Testis (tissue), 3 donors: ENCODE results near the gene DNAAF1. TPM values are rescaled to one million over a fixed set of nuclear protein-coding genes. Genes with fewer than 3 reads are reported as not detected.
"Not testable (repeated sequence)": the region's sequence is repeated elsewhere in the genome, so short reads cannot be mapped to it uniquely, and the experiment has no call there.

Experiments
- DNase-seq: peaks from one replicate; pipeline ENCODE4 v3.0.0-alpha.2; 2019
- H3K27ac ChIP-seq, 2 donors: fragments of 200-600 bp; sonication (generic); one replicate each; pipeline ENCODE4 v1.5.1; 2019
- H3K27me3 ChIP-seq: fragments of 200-600 bp; sonication (generic); one replicate; pipeline ENCODE4 v1.5.1; 2019
- H3K36me3 ChIP-seq: fragments of 200-600 bp; sonication (generic); one replicate; pipeline ENCODE4 v1.5.1; 2017; ENCODE audit warnings: low read depth; ENCODE audit errors: missing control alignments
- H3K4me1 ChIP-seq: fragments of 200-600 bp; sonication (generic); one replicate; pipeline ENCODE4 v1.5.1; 2019
- H3K4me3 ChIP-seq, 2 donors: fragments of 200-600 bp; sonication (generic); one replicate each; pipeline ENCODE4 v1.5.1; 2017 to 2019
- H3K9me3 ChIP-seq: fragments of 200-600 bp; sonication (generic); one replicate; pipeline ENCODE4 v1.5.1; 2017
- CTCF ChIP-seq, 3 experiments: fragments of 450-650 bp in 2 of 3; fragments of 200-600 bp in 1 of 3; sonication (generic) in 1 of 3; IDR thresholded peaks; one replicate each; pipeline ENCODE4 v1.5.1; 2016 to 2019; ENCODE audit warnings: antibody characterized with exemption in 3 of 3, mild to moderate bottlenecking in 2 of 3, moderate library complexity in 1 of 3
- POLR2A ChIP-seq: fragments of 450-650 bp; IDR thresholded peaks from one replicate; pipeline ENCODE4 v1.6.1; 2017; ENCODE audit warnings: antibody characterized with exemption, mild to moderate bottlenecking, moderate library complexity
- WGBS, 2 donors: methylation state at CpG; one replicate each; pipeline ENCODE4 v1.1.5; 2018; 5-methylcytosine and 5-hydroxymethylcytosine counted together
- intact Hi-C: fragments of 100-400 bp; cut with DNase I; formaldehyde crosslinking; loops from one replicate; pipeline ENCODE4 v1.15.1; 2023; ENCODE audit warnings: low total_unique reads
- polyA plus RNA-seq: library from polyadenylated mRNA; stranded (reverse); fragments of 350-450 nt; fragmentation: Illumina TruSeq; extraction: RNeasy Lipid Tissue Mini Kit (QIAGEN cat#74804); gene quantifications from one replicate; pipeline ENCODE4 v1.2.3, GENCODE V29; 2014; ENCODE audit warnings: low read depth, low replicate concordance; ENCODE audit not compliant: insufficient read depth
- total RNA-seq, 2 donors: library from RNA; depleted of rRNA; stranded (reverse); fragments of >200 nt; gene quantifications; one replicate each; pipeline ENCODE4 v1.2.3, GENCODE V29; 2016

DNAAF1 gene
- total and polyA plus RNA-seq, 3 donors from 2014 or later = 50.9 to 161 (median 89.4) TPM

DNA sequence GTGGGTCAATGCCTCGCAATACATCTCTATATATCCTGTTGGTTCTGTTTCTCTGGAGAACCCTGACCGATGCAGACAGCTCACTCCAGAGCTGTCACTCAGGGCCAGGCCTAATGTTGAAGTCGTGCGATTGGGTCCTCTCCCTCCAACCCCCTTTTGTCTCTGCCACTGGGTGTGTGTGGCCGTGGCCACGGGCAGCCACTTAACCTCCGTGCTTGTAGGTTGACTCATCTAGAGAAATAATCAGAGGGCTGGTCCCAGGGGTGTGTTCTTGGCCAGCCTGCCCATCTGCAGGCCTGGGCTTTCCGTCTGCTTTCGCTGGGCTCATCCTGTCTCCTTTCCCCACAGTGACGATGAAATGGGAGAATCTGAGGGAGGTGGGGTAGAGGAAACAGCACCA lies 53.3 kb downstream of the DNAAF1 start:
- intact Hi-C loops = no loop called here
- TF ChIP-seq POLR2A (no peak), CTCF (IDR thresholded peaks at IDR 0.05) (no peak)
- no peak for DNase-seq

GRCh38 chr16:84199097-84199496 lies 54.0 kb downstream of the DNAAF1 start:
- intact Hi-C loops = no loop called here
- 65 to 77% methylated on average over 13 of the region's 13 CpGs for WGBS, 2 donors
- Histone ChIP-seq H3K9me3 (no peaks in the 10 kb centered on the region), H3K27me3 (no peaks in the 10 kb centered on the region), H3K4me3 (no peak overlapping the region), H3K4me1 (no peaks in the 10 kb centered on the region), H3K36me3 (no peaks in the 10 kb centered on the region), H3K27ac (no peak overlapping the region)
- no peak for DNase-seq
- no peak for TF ChIP-seq POLR2A
- TF ChIP-seq CTCF (IDR thresholded peaks at IDR 0.05) = no peak

More for the DNA sequence above, 53.3 kb downstream of the DNAAF1 start:
- no peaks in the 10 kb centered on the region for H3K9me3 ChIP-seq
- H3K36me3 ChIP-seq = no peaks in the 10 kb centered on the region
- H3K27ac ChIP-seq = no peak overlapping the region
- 74 to 78% methylated on average over 10 of the region's 10 CpGs for WGBS, 2 donors
- no peak overlapping the region for H3K4me3 ChIP-seq
- H3K4me1 ChIP-seq = no peaks in the 10 kb centered on the region
- H3K27me3 ChIP-seq = no peaks in the 10 kb centered on the region

GRCh38 chr16:84199861-84200260 lies 54.8 kb downstream of the DNAAF1 start:
- no peaks in the 10 kb centered on the region for H3K27me3 ChIP-seq
- H3K4me3 ChIP-seq = no peak overlapping the region
- TF ChIP-seq POLR2A (no peak), CTCF (IDR thresholded peaks at IDR 0.05) (no peak)
- 64 to 77% methylated on average over 10 of the region's 10 CpGs for WGBS, 2 donors
- H3K9me3 ChIP-seq = no peaks in the 10 kb centered on the region
- no peak overlapping the region for H3K27ac ChIP-seq
- H3K4me1 ChIP-seq = no peaks in the 10 kb centered on the region
- DNase-seq = no peak
- H3K36me3 ChIP-seq = no peaks in the 10 kb centered on the region
- intact Hi-C loops = no loop called here

DNA sequence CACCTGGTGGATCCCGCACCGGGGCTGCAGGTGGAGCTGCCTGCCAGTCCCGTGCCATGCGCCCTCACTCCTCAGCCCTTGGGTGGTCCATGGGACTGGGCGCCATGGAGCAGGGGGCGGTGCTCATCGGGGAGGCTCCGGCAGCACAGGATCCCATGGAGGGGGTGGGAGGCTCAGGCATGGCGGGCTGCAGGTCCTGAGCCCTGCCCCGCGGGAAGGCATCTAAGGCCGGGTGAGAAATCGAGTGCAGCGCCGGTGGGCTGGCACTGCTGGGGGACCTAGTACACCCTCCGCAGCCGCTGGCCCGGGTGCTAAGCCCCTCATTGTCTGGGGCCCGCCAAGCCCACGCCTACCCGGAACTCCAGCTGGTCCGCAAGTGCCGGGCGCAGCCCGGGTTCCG lies 59.4 kb downstream of the DNAAF1 start:
- H3K4me1 ChIP-seq, H3K27me3 ChIP-seq, H3K9me3 ChIP-seq, H3K27ac ChIP-seq, H3K36me3 ChIP-seq, DNase-seq, intact Hi-C loops: not testable (repeated sequence)
- WGBS, 2 donors = 67 to 79% methylated on average over 1 to 26 of the region's 26 CpGs
- peak overlapping the region; percentile 5 to 36 for H3K4me3 ChIP-seq

DNA sequence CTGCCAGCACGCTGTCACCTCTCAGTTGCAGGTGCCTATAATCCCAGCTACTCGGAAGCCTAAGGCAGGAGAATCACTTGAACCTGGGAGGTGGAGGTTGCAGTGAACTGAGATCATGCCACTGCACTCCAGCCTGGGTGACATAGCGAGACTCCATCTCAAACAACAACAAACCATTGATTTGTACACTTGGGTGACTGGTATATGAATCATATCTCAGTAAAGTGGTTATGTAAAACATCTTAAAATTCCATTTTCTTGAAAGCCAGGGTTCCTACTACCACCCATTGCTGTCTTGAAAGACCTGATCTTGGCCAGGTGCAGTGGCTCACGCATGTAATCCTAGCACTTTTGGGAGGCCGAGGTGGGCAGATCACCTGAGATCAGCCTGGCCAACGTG lies 60.0 kb downstream of the DNAAF1 start:
- H3K9me3 ChIP-seq, H3K27me3 ChIP-seq, intact Hi-C loops, H3K4me1 ChIP-seq, H3K27ac ChIP-seq, H3K36me3 ChIP-seq, DNase-seq: not testable (repeated sequence)
- 74 to 84% methylated on average over 6 of the region's 6 CpGs for WGBS, 2 donors
- H3K4me3 ChIP-seq = peak overlapping the region; percentile 5 to 36

DNA sequence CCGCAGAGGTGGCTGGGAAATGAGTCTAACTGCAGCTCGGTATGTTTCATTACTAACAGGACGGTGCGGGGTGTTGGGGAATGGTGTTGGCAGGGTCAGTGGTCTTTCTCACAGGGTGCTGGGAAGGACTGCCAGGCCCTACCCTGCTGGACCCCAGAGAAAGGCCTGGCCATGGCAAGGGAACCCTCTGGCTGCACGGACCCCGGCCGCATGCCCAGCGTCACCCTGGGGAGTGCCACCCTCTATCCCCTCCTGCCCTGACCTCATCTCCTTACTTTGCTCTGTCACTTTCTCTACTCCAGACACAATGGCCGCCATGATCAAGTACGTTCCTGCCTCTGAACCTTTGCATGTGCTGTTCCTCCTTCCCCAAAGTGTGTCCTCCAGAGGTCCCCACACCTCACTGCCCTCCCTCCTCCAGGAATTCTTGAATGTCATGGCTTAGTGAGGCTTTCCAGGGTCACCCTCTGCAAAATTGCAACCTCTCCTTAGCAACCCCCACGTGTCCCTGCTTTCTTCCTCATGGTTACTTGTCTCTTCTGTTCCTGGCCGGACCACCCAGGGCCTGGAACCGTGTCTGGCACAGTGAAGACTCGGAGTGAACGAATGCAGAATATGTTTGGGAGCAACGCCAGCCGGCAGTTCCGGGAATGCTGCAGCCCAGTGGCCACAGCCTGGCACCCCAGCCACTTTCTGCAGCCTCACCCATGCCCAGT lies 61.0 kb downstream of the DNAAF1 start:
- Histone ChIP-seq H3K27me3 (no peaks in the 10 kb centered on the region), H3K9me3 (no peaks in the 10 kb centered on the region), H3K4me1 (no peaks in the 10 kb centered on the region), H3K4me3 (no peak overlapping the region), H3K36me3 (no peaks in the 10 kb centered on the region), H3K27ac (no peak overlapping the region)
- intact Hi-C loops = no loop called here
- no peak for DNase-seq
- WGBS, 2 donors = 86 to 96% methylated on average over 9 to 18 of the region's 18 CpGs
- TF ChIP-seq POLR2A = no peak
- no peak for TF ChIP-seq CTCF (IDR thresholded peaks at IDR 0.05)
